GM19438 (cell line): Measurements from ENCODE around the gene STOML3.

Experiments
- ATAC-seq: cut with Tn5 transposase; IDR thresholded peaks from one replicate; pipeline ENCODE4 v1.9.1; 2021; ENCODE audit warnings: low read depth; ENCODE audit not compliant: unreplicated experiment

The STOML3 gene

DNA sequence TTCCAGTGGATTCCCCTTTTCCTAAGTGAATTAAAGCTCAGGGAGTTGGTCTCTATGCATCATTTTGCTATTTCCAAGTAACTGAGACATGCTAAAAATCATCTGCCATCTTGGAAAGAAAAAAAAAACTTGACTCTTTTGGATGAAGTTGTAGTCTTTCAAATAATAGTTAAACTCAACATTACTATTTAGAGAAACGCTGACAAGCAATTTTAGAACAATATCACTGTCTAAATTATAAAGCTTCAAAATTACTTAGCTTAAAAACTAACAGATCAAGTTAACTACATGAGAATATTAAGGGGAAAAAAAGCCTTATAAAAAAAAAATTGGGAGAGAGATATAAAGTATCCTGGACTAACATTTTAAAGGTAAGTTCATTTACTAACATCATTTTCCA is 68.5 kb downstream of the STOML3 start:
- ATAC-seq, result no peak

DNA sequence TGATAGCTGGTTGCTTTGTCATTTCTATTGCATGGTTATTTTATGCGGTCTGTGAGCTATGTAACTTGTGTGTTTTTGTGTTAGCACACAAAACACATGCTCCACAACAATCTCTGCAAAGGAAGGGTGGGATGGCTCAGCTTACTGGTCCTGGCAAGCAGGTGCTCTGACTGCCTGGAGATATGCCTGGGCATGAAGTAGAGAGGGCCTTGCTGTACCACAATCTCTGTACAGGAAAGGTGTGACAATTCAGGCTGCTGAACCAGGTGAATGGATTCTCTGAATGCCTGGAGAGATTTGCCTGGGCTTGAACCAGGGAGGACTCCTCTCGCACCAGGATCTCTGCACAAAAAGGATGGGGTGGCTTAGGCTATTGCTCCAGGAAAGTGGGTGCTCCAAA is 69.5 kb downstream of the STOML3 start:
- ATAC-seq, result no peak
